PFSK-1 (cell line): Measurements from ENCODE around the gene PEAK1.

Experiments
- FOXP2 ChIP-seq: optimal IDR thresholded peaks from 2 replicates; pipeline ENCODE3; 2011; ENCODE audit warnings: borderline replicate concordance, control low read depth, inconsistent platforms; ENCODE audit not compliant: insufficient read depth; ENCODE audit errors: extremely low read length, extremely low read depth
- POLR2AphosphoS5 ChIP-seq: IDR thresholded peaks from 2 replicates; pipeline ENCODE4 v1.6.1; 2012; ENCODE audit warnings: low read depth, mild to moderate bottlenecking, control low read depth, low read length, moderate library complexity
- SIN3A ChIP-seq: IDR thresholded peaks from 2 replicates; pipeline ENCODE4 v1.6.1; 2012; ENCODE audit warnings: mild to moderate bottlenecking, low read length, moderate library complexity, borderline replicate concordance; ENCODE audit not compliant: insufficient read depth
- TAF1 ChIP-seq: IDR thresholded peaks from 2 replicates; pipeline ENCODE4 v1.6.1; 2012; ENCODE audit warnings: low read length, control low read depth, borderline replicate concordance; ENCODE audit not compliant: insufficient read depth
- TF ChIP-seq, protein P1 (sequence below), 2 experiments: IDR thresholded peaks; 2 replicates each; pipeline versions ENCODE4 v1.6.1 to v1.8.0; 2011 to 2012; ENCODE audit warnings: low read depth in 2 of 2, low read length in 2 of 2, control low read depth in 1 of 2, inconsistent platforms in 1 of 2, mild to moderate bottlenecking in 1 of 2, moderate library complexity in 1 of 2; ENCODE audit not compliant: insufficient read depth in 1 of 2

PEAK1 gene

DNA sequence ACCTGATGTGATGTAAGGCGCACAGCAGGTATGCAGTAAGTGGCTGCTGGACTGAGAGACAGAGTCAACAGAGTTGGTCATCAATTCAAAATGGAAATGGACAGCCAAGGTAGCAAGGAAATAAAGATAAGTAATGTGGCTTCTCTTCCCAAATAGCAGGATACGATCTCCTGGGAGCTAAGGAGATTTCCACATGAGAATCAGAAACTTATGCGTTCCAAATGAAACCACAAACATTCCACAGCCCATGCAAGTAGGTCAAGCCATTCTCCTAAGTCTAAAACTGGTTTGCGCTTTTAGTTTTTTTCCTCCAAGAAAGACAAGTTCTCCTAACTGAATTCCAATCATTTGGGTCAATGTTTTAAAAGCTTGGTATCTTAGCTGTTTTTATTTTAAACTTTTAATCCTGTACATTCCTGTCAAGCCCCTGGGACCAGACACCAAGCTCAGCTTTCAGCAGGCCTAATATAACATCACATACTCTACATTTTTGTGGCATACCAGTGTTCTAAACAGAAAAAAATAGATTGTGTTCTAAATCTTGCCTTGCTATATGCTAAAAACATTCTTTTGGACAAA lies 275.3 kb downstream of the PEAK1 start:
- TF ChIP-seq POLR2AphosphoS5 = no peak
- TF ChIP-seq FOXP2 = no peak
- no peak for TF ChIP-seq SIN3A
- TF ChIP-seq TAF1 = no peak
- TF ChIP-seq, protein P1, sequence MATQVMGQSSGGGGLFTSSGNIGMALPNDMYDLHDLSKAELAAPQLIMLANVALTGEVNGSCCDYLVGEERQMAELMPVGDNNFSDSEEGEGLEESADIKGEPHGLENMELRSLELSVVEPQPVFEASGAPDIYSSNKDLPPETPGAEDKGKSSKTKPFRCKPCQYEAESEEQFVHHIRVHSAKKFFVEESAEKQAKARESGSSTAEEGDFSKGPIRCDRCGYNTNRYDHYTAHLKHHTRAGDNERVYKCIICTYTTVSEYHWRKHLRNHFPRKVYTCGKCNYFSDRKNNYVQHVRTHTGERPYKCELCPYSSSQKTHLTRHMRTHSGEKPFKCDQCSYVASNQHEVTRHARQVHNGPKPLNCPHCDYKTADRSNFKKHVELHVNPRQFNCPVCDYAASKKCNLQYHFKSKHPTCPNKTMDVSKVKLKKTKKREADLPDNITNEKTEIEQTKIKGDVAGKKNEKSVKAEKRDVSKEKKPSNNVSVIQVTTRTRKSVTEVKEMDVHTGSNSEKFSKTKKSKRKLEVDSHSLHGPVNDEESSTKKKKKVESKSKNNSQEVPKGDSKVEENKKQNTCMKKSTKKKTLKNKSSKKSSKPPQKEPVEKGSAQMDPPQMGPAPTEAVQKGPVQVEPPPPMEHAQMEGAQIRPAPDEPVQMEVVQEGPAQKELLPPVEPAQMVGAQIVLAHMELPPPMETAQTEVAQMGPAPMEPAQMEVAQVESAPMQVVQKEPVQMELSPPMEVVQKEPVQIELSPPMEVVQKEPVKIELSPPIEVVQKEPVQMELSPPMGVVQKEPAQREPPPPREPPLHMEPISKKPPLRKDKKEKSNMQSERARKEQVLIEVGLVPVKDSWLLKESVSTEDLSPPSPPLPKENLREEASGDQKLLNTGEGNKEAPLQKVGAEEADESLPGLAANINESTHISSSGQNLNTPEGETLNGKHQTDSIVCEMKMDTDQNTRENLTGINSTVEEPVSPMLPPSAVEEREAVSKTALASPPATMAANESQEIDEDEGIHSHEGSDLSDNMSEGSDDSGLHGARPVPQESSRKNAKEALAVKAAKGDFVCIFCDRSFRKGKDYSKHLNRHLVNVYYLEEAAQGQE (IDR thresholded peaks at IDR 0.05; ENCODE audit: insufficient read depth in 1 of 2, low read depth in 2 of 2, low read length in 2 of 2) = no peak

DNA sequence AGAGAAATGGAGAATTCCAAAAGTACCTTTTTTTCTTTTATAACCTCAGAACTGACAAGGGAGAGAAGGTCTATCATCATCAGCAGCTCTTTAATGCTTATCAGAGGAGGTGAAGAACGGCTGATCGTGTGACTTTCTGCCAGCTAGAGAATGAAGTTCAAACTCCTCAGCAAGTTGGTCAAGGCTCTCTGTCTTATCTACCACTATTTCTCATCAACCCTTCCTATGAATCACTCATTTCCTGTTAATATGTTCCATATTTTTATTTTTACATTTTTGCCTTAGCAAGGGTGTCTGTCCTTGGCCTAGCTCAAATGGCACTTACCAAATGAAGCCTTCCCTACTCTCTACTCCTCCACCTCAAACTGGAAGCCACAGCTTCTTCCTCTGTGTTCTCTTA lies 275.9 kb downstream of the PEAK1 start:
- TF ChIP-seq TAF1 = no peak
- no peak for TF ChIP-seq POLR2AphosphoS5
- no peak for TF ChIP-seq SIN3A
- TF ChIP-seq FOXP2 = no peak
- TF ChIP-seq, protein P1 (IDR thresholded peaks at IDR 0.05; ENCODE audit: insufficient read depth in 1 of 2, low read depth in 2 of 2, low read length in 2 of 2) = no peak

DNA sequence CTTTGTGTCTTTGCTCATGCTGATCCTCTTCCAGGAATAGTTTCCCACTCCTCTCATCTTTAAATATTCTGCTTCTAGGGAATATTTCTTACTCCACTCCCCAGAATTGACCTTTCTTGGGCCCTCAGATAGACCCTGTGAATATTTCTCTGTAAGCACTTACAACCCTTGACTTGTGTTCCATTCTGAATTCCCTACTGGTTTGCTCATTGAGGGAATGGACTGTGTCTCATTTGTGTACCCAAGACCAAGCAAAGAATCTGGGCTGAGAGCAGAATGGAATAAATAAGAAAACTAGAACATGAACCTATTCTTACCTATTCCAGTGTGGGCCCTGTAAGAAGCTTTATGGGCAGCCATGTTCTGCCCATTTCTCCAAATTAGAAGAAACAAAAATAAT lies 276.3 kb downstream of the PEAK1 start:
- TF ChIP-seq TAF1 (no peak), SIN3A (no peak), POLR2AphosphoS5 (no peak), FOXP2 (no peak)
- TF ChIP-seq, protein P1 (IDR thresholded peaks at IDR 0.05; ENCODE audit: insufficient read depth in 1 of 2, low read depth in 2 of 2, low read length in 2 of 2) = no peak

DNA sequence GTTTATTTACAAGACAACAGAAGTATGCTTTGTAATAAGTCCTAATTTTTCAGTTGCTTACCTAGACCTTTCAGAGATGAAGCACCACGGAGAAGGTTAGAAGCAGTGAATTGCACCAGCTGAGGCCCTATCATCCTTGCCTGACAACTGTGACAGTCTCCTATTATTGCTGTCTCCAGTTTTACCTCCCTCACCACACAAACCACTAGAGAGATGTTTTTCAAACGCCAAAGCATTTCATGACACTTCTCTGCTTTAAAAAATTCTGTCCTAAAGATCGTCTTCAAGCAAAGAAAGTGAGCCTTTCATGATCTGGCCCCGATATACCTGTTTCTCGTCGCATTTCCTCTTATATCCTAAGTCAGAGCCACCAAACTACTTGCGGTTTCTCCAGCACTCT lies 276.7 kb downstream of the PEAK1 start:
- TF ChIP-seq SIN3A (no peak), FOXP2 (no peak), TAF1 (no peak), POLR2AphosphoS5 (no peak)
- TF ChIP-seq, protein P1 (IDR thresholded peaks at IDR 0.05; ENCODE audit: insufficient read depth in 1 of 2, low read depth in 2 of 2, low read length in 2 of 2) = no peak
